ENCODE data around the gene SPTLC2. TPM values are rescaled to one million over a fixed set of nuclear protein-coding genes. Genes with fewer than 3 reads are reported as not detected.

The SPTLC2 gene
- total RNA-seq, 1 donor from 2014 or later: 12.3 TPM

- Mint-ChIP-seq H3K27ac (no peak overlapping the region), H3K4me1 (no peaks in the 10 kb centered on the region), H3K36me3 (peaks cover 3% of the 10 kb centered on the region), H3K27me3 (ENCODE audit: insufficient read depth, low read depth) (peaks cover 17% of the 10 kb centered on the region), H3K4me3 (no peak overlapping the region), H3K9me3 (no peaks in the 10 kb centered on the region)
- peaks cover 4% of the 10 kb centered on the region for H3K9me3 ChIP-seq (ENCODE audit: low read depth)
- no peak overlapping the region for H2AFZ ChIP-seq (replicated peaks)
- H3K9ac ChIP-seq: no peak overlapping the region
- no peaks in the 10 kb centered on the region for H4K20me1 ChIP-seq (ENCODE audit: low read depth)
- peaks cover 51% of the 10 kb centered on the region for H3K27me3 ChIP-seq
- H3K4me1 ChIP-seq: peaks cover 4% of the 10 kb centered on the region
- TF ChIP-seq EZH2 (IDR thresholded peaks at IDR 0.05): no peak
- TF ChIP-seq EZH2phosphoT487 (IDR thresholded peaks at IDR 0.05): no peak
- no peak for TF ChIP-seq CTCF (IDR thresholded peaks at IDR 0.05)
- no peaks in the 10 kb centered on the region for H3K36me3 ChIP-seq
- DNase-seq (ENCODE audit: low spot score): no peak
- H3K4me2 ChIP-seq: no peak overlapping the region
- H3K27ac ChIP-seq: no peak overlapping the region
- H3K4me3 ChIP-seq: no peak overlapping the region
- H3F3A ChIP-seq (ENCODE audit: low read depth): no peaks in the 10 kb centered on the region
- H3K79me2 ChIP-seq (ENCODE audit: low read depth): no peaks in the 10 kb centered on the region
These were observed 114.2 kb downstream of the SPTLC2 start for GRCh38 chr14:77502109-77502782.

GRCh38 chr14:77498984-77499527, 117.4 kb downstream of the SPTLC2 start:
- no peaks in the 10 kb centered on the region for H4K20me1 ChIP-seq (ENCODE audit: low read depth)
- no peaks in the 10 kb centered on the region for H3K79me2 ChIP-seq (ENCODE audit: low read depth)
- DNase-seq (ENCODE audit: low spot score): peak; percentile 76
- peaks cover 63% of the 10 kb centered on the region for H3K27me3 ChIP-seq
- H3K27ac Mint-ChIP-seq: no peak overlapping the region
- H3K9me3 ChIP-seq (ENCODE audit: low read depth): peaks cover 4% of the 10 kb centered on the region
- H3K4me3 ChIP-seq: peak overlapping the region; percentile 61
- H3K9ac ChIP-seq: no peak overlapping the region
- H3K4me1 Mint-ChIP-seq: no peaks in the 10 kb centered on the region
- H3K4me3 Mint-ChIP-seq: peak overlapping the region; percentile 85
- no peaks in the 10 kb centered on the region for H3K9me3 Mint-ChIP-seq
- peaks cover 4% of the 10 kb centered on the region for H3K4me1 ChIP-seq
- peak; percentile 93 for TF ChIP-seq EZH2 (IDR thresholded peaks at IDR 0.05)
- TF ChIP-seq EZH2phosphoT487 (IDR thresholded peaks at IDR 0.05): peak; percentile 79
- TF ChIP-seq CTCF (IDR thresholded peaks at IDR 0.05): no peak
- peaks cover 3% of the 10 kb centered on the region for H3K36me3 Mint-ChIP-seq
- peak overlapping the region; percentile 91 for H2AFZ ChIP-seq (replicated peaks)
- no peak overlapping the region for H3K27ac ChIP-seq
- no peaks in the 10 kb centered on the region for H3K36me3 ChIP-seq
- H3K4me2 ChIP-seq: peak overlapping the region; percentile 91
- H3F3A ChIP-seq (ENCODE audit: low read depth): no peaks in the 10 kb centered on the region
- peaks cover 24% of the 10 kb centered on the region for H3K27me3 Mint-ChIP-seq (ENCODE audit: insufficient read depth, low read depth)

- Mint-ChIP-seq H3K9me3 (no peaks in the 10 kb centered on the region), H3K27me3 (ENCODE audit: insufficient read depth, low read depth) (peaks cover 24% of the 10 kb centered on the region), H3K4me1 (no peaks in the 10 kb centered on the region), H3K4me3 (peak within 1 kb of the TSS; percentile 85), H3K27ac (no peak within 1 kb of the TSS), H3K36me3 (peaks cover 2% of the 10 kb centered on the region)
- TF ChIP-seq EZH2phosphoT487 (IDR thresholded peaks at IDR 0.05) (peak; percentile 91), EZH2 (IDR thresholded peaks at IDR 0.05) (peak; percentile 96), CTCF (IDR thresholded peaks at IDR 0.05) (no peak)
- Histone ChIP-seq H3K27me3 (peaks cover 63% of the 10 kb centered on the region), H3K4me2 (peak within 1 kb of the TSS; percentile 91), H3K9ac (no peak within 1 kb of the TSS), H3K79me2 (ENCODE audit: low read depth) (no peaks in the 10 kb centered on the region), H3K4me3 (peak within 1 kb of the TSS; percentile 61), H3K36me3 (no peaks in the 10 kb centered on the region), H2AFZ (replicated peaks) (peak within 1 kb of the TSS; percentile 91), H4K20me1 (ENCODE audit: low read depth) (no peaks in the 10 kb centered on the region), H3K9me3 (ENCODE audit: low read depth) (peaks cover 4% of the 10 kb centered on the region), H3K27ac (no peak within 1 kb of the TSS), H3F3A (ENCODE audit: low read depth) (no peaks in the 10 kb centered on the region), H3K4me1 (peaks cover 4% of the 10 kb centered on the region)
- DNase-seq (ENCODE audit: low spot score): peak; percentile 80
These were observed 118.1 kb downstream of the SPTLC2 start, which contains the start of gene ISM2 for GRCh38 chr14:77498120-77498979. Gene ISM2 (minus strand): TSS chr14:77498816. CDS start chr14:77498793, 23 bp downstream.
